Mucosa of rectum (tissue), 2 donors: ENCODE results near the gene SEMA4D.
A peak's percentile ranks its signal among the peaks of the same experiment; 100 is the strongest.

Source experiments
- H3K27ac ChIP-seq, 2 donors: one replicate each; pipeline ENCODE4 v1.7.0; 2013; ENCODE audit warnings: inconsistent platforms in 2 of 2, low read depth in 2 of 2, low read length in 2 of 2
- H3K27me3 ChIP-seq, 2 donors: one replicate each; pipeline ENCODE4 v1.7.0; 2013; ENCODE audit warnings: low read length in 2 of 2; ENCODE audit not compliant: control insufficient read depth in 2 of 2, insufficient read depth in 2 of 2
- H3K36me3 ChIP-seq, 2 donors: one replicate each; pipeline ENCODE4 v1.7.0; 2013; ENCODE audit warnings: low read length in 2 of 2; ENCODE audit not compliant: control insufficient read depth in 2 of 2, insufficient read depth in 2 of 2
- H3K4me1 ChIP-seq, 2 donors: one replicate each; pipeline ENCODE4 v1.7.0; 2013; ENCODE audit warnings: low read length in 2 of 2, mild to moderate bottlenecking in 1 of 2; ENCODE audit not compliant: control insufficient read depth in 2 of 2, insufficient read depth in 2 of 2
- H3K4me3 ChIP-seq, 2 donors: one replicate each; pipeline ENCODE4 v1.7.0; 2013; ENCODE audit warnings: low read length in 2 of 2
- H3K9ac ChIP-seq, 2 donors: one replicate each; pipeline ENCODE4 v1.7.0; 2013; ENCODE audit warnings: low read length in 2 of 2, low read depth in 1 of 2, mild to moderate bottlenecking in 1 of 2
- H3K9me3 ChIP-seq, 2 donors: one replicate each; pipeline ENCODE4 v1.7.0; 2013; ENCODE audit warnings: low read length in 2 of 2; ENCODE audit not compliant: control insufficient read depth in 2 of 2
- donor health status: healthy.
- donor health status: Normal muscosa, but diverticular disease.

SEMA4D gene

DNA sequence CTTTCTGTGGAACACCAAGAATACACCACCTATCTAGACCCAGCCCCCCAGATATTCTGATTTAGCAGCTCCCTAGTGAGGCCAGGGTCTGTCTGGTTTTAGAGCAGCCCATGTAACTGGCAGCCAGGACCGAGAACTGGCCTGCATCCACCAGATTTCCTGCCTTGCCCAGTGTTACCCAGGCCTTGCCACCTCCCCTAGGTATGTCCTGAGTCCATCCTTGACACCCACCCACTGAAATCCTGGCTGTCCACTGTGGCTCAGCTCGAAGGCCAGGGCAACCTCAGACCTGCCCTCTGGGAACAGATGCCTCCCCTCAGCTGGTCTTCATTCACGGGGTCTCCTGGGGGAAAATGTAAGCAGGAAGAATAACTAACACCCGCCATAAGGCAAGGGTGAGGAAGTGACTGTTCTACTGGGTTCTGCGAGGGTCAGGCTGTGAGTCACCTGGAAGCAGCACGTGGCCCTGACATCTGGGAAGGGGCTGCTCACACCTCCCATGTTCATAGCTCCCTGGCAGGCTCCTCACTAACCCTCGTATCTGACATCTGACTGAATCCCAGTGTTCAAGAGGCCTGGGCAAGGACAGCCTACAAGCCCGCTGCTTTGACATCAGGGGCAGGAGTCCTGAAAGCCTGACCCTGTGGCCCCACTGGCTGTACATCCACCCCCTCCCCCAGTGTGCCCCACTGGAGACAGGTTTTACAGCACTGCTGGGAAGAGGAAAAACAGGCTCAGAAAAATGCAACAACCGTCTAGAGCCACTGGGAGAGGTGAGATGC is 72.7 kb downstream of the SEMA4D start:
- Histone ChIP-seq H3K36me3 (no peaks in the 10 kb centered on the region), H3K27me3 (no peaks in the 10 kb centered on the region), H3K4me3 (no peak overlapping the region), H3K9ac (no peak overlapping the region), H3K4me1 (peaks cover 18 to 35% of the 10 kb centered on the region in 2 donors), H3K27ac (peak overlapping the region; percentile 34 to 81), H3K9me3 (no peaks in the 10 kb centered on the region)

DNA sequence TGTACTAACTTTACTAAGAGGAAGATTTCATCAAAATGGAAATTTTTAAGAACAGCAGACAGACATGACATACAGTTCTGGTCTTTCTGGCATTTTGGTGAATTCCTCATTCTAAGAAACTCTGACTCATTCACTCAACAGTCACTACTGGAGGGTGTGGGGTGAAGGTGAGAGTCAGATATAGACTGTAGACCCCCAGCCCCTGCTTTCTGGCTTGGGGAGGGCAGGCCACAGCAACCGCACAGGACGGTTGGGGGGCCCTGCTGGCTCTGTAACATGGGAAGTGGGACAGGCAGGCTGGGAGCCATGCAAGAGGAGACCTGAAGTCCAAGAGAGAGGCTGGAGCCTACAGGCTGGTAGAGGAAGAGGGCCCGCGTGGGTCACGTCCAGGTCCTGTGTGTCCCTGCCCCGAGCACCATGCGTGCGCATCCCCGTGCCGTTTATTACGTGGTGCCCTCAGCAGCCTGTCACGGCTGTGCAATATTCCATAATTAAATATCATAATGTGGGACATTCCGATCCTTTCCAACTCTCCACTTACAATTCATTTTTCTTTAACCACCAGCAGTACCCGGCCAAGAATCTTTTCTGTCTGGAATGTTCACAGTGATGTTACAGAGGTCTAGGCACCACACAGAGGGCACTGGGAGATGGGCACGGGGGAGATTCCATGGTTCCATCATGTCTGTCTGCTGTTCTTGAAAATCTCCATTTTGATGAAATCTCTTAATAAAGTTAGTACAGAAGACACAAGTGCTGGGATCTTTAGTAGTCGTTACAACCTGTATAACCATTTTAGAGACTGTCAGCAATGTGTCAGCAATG is 75.5 kb downstream of the SEMA4D start:
- H3K4me1 ChIP-seq: peaks cover 10 to 18% of the 10 kb centered on the region in 2 donors
- no peak overlapping the region for H3K4me3 ChIP-seq
- no peak overlapping the region for H3K9ac ChIP-seq
- H3K9me3 ChIP-seq: no peaks in the 10 kb centered on the region
- peak overlapping the region in 1 of 2 donors; percentile 43 for H3K27ac ChIP-seq
- no peaks in the 10 kb centered on the region for H3K36me3 ChIP-seq
- H3K27me3 ChIP-seq: no peaks in the 10 kb centered on the region

DNA sequence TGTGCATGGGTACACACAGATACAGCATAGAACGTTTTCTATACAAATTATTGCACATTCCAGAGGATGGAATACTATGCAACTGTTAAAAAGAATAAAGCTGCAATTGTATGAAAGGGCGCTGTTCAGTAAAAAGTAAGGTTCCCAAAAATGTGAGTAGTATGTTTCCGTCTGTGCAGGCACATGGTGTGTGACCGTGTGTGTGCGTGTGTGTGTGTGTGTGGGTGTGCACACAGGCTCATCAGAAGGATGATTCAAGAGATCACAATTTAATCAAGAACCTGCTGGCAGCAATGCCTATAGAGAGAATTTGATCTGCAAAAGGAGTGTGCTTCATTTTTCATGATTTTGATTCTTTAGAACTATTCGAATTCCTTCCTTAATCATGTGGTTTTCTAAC is 76.3 kb downstream of the SEMA4D start:
- H3K4me3 ChIP-seq: no peak overlapping the region
- no peak overlapping the region for H3K9ac ChIP-seq
- peaks cover 8 to 15% of the 10 kb centered on the region in 2 donors for H3K4me1 ChIP-seq
- no peaks in the 10 kb centered on the region for H3K27me3 ChIP-seq
- no peaks in the 10 kb centered on the region for H3K36me3 ChIP-seq
- no peak overlapping the region for H3K27ac ChIP-seq
- no peaks in the 10 kb centered on the region for H3K9me3 ChIP-seq

DNA sequence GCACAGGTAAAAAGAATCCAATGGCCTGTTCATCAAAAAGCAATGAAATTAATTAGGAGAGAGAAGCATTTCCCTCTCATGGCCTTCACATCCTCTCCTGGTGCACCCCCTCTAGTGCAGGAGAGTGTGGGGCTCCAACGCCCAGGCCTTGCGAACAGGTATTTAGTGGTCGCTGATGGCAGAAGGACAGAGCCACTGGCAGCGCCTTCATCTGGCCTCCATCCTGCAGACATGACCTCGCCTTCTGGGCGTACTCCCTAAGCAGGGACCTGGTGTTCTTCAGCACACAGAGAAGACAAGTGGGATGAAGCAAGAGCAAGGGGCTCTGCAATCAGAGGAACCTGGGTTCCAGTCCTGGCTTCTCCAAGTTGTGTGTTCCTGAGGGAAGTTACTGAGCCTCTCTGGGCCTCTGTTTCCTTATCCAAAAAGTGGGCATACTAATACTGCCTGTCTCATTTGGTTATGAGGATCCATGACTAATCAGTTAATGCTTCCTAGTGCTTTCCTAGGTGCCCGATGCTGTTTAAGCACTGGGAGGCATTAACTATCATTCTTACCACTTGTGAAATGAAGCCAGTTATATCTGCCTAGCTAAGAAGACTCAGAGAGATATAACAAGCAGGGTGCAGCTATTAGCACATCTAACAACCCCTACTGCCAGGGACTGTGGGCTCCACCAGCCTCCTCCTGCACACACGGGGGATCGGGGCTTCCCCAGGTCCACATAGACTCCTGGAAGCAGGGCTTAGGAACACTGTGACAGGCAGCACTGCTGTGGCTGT is 77.3 kb downstream of the SEMA4D start:
- H3K9ac ChIP-seq: no peak overlapping the region
- H3K36me3 ChIP-seq: peaks cover 0 to 3% of the 10 kb centered on the region in 2 donors
- H3K4me3 ChIP-seq: no peak overlapping the region
- no peaks in the 10 kb centered on the region for H3K9me3 ChIP-seq
- H3K27ac ChIP-seq: no peak overlapping the region
- peaks cover 4 to 9% of the 10 kb centered on the region in 2 donors for H3K4me1 ChIP-seq
- H3K27me3 ChIP-seq: no peaks in the 10 kb centered on the region

DNA sequence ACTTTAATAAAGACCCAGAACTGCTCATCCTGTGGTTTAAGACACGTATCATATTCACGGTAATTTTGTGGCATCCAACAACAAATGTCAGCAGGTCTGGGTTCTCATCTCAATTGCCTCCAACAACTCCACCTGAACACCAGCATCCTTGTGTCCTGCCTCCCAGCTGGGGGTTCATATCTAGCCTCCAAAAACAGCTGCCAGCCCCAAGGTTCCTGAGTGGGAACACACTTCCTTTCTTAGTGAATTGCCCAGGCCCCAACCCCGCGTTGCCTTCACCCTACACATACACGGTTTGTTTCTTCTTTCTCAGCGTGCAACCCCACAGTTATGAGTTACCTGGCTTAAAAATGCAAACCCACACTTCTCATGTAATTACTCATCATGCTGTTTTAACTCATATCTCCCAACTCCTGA is 77.9 kb downstream of the SEMA4D start:
- Histone ChIP-seq H3K27ac (peak overlapping the region in 1 of 2 donors; percentile 23), H3K9ac (no peak overlapping the region), H3K4me1 (peaks cover 0 to 3% of the 10 kb centered on the region in 2 donors), H3K9me3 (no peaks in the 10 kb centered on the region), H3K27me3 (no peaks in the 10 kb centered on the region), H3K4me3 (no peak overlapping the region), H3K36me3 (peaks cover 0 to 3% of the 10 kb centered on the region in 2 donors)

DNA sequence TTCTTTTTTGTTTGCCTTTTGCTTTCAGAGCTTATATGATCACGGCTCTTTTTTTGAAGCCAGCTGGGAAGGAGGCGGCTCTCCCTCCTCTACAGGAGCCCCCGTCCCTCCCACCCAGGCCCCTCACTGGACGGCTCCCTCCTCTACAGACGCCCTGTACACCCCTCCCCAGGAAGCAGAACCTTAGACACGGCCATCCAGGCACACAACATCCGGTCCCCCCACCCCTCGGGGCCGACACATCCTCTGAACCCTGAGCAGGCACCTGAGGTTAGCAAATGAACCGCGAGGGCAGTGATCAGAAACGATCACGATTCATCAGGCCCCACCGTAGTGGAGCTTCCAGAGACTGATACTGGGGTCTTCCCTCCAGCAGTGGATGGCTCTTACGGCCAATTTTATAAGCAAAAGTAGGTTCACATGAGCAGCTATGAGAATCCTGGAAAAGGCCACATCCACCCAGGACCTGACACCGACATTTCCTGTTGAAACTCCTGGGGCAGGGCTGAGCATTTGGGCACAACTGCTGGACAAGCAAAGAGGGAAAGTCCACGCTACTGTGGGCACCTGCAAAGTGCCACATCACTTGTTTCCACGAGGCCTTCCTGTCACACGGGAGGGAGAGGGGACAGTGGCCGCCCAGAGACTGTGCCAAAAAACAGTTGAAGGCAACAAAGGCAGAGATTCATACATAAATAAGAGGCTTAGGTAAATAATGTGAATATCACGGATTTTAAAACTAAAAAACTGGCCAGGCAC is 78.9 kb downstream of the SEMA4D start:
- Histone ChIP-seq H3K4me1 (no peaks in the 10 kb centered on the region), H3K9ac (peak overlapping the region in 1 of 2 donors; percentile 63), H3K9me3 (no peaks in the 10 kb centered on the region), H3K27me3 (no peaks in the 10 kb centered on the region), H3K4me3 (peak overlapping the region in 1 of 2 donors; percentile 13), H3K27ac (peak overlapping the region; percentile 23 to 74), H3K36me3 (peaks cover 0 to 3% of the 10 kb centered on the region in 2 donors)

DNA sequence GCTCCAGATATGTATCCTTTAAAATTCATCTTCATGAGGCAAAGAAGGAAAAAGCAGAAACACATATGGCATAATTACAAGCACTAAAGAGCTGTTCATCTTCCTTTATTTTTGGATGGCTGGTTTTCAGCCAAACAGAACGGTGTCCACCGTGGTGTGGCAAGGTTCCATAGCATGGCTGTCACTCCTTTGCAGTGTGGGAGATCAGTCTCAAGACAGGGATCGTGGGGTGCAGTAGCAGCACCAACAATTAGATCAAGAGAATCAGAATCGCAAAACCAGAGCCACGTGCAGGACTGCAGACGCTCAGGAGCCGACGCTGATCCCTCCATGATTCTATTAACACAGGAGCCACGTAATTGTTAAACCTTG is 79.5 kb downstream of the SEMA4D start:
- H3K9ac ChIP-seq: no peak overlapping the region
- H3K4me1 ChIP-seq: no peaks in the 10 kb centered on the region
- H3K27me3 ChIP-seq: no peaks in the 10 kb centered on the region
- peak overlapping the region in 1 of 2 donors; percentile 0 for H3K4me3 ChIP-seq
- no peaks in the 10 kb centered on the region for H3K9me3 ChIP-seq
- H3K36me3 ChIP-seq: peaks cover 3 to 4% of the 10 kb centered on the region in 2 donors
- peak overlapping the region in 1 of 2 donors; percentile 74 for H3K27ac ChIP-seq

DNA sequence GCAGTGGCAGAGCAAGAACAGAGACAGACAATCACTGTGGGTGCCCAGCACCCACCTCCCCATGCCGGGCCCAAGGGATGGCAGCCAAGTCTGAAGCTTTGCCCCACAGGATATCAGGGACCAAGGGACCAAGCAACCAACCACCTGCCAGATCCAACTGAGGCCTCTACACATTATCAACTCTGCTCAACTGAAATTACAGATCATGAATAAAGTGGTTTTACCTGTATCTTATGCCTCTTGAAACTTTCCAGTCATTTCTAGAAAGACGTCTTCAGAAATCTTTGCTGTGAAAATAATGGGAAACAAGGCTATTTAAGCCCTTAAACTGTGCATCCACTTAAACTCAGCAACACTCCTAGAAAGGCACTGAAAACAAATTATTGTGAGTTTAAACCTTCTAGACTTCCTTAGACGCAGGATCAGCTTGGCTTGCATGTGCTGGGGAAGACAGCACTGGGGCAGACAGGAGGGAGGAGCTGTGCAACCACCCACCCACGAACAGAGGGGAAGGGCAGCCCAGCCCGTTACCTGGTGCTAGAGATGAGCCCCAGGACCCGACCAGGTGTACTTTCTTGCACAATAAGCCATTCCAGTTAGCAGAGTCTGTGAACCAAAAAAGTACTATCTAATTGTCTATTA is 80.0 kb downstream of the SEMA4D start:
- Histone ChIP-seq H3K27ac (peak overlapping the region in 1 of 2 donors; percentile 74), H3K36me3 (peaks cover 3 to 7% of the 10 kb centered on the region in 2 donors), H3K27me3 (no peaks in the 10 kb centered on the region), H3K4me3 (peak overlapping the region in 1 of 2 donors; percentile 28), H3K9me3 (no peaks in the 10 kb centered on the region), H3K9ac (peak overlapping the region in 1 of 2 donors; percentile 26), H3K4me1 (no peaks in the 10 kb centered on the region)

DNA sequence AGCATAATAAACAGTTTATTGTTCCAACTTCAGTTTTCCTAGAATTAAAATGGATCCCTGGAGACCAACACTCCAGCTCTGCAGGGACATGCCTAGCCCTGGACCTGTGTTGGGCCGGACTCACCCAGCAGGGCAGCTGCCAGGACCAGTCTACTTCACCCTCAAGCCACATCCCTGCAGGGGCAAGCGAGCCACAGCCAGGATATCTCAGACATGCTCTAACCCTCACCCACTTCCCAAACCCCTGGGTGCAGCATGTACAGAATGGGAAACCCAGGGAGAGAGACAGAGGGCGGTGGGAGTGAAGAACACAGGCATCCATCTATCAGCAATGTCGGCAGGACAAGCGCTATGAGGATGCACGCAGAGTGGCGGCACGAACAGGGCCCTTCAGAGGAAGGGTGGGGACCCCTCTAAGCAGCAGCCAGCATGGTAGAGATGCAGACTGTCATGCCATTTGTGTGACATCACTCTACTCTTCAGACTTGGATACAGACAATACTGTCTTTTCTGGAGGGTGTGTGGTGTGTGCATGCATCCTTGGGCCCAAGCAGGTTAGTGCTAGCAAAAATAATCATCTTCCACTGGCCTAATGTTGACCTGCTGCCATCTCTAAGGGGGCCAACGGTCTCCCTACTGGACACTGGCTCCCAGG is 83.1 kb downstream of the SEMA4D start:
- H3K9me3 ChIP-seq: no peaks in the 10 kb centered on the region
- H3K27ac ChIP-seq: no peak overlapping the region
- H3K9ac ChIP-seq: no peak overlapping the region
- no peak overlapping the region for H3K4me3 ChIP-seq
- peaks cover 3 to 7% of the 10 kb centered on the region in 2 donors for H3K36me3 ChIP-seq
- H3K27me3 ChIP-seq: no peaks in the 10 kb centered on the region
- H3K4me1 ChIP-seq: peaks cover 0 to 3% of the 10 kb centered on the region in 2 donors
